Renal cortex interstitium (tissue), 11 donors: ENCODE data around the gene LCN10. TPM values are rescaled to one million over a fixed set of nuclear protein-coding genes. Genes with fewer than 3 reads are reported as not detected.
"Not testable (repeated sequence)": the region's sequence is repeated elsewhere in the genome, so short reads cannot be mapped to it uniquely, and the experiment has no call there.

ENCODE experiments used
- DNase-seq, 11 donors: peaks; one replicate each; pipeline ENCODE4 v3.0.0-alpha.2; 2013; ENCODE audit warnings: low read depth in 9 of 11, low spot score in 4 of 11; ENCODE audit errors: extremely low read depth in 1 of 11
- polyA plus RNA-seq, 3 donors: library from polyadenylated mRNA; unstranded; fragments of 120-200 nt; gene quantifications; one replicate each; pipeline ENCODE4 v1.2.1, GENCODE V29; 2013; ENCODE audit not compliant: insufficient read length in 3 of 3

LCN10 gene
- polyA plus RNA-seq, 3 donors = 0.95 to 2.8 (median 2.5) TPM

DNA sequence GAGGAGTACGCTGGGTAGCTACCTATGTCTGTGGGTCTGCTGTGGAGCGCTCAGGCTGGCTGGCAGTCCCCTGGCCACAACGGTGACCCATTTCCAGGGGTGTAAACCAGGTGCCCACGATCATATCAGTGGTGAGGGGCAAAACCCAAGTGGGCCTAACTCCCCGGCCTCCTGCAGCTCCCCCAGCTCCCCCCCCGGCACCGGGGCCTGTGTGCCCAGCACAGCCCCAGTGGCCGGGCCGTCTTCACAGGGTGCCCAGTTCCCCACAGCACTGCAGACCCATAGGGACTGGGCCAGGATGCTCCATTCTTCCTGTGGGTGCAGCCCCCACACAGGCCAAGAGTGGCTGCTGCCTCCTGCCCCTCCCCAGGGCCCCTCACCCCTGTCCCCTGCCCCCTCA is 16.3 kb upstream of the LCN10 start:
- no peak for DNase-seq

DNA sequence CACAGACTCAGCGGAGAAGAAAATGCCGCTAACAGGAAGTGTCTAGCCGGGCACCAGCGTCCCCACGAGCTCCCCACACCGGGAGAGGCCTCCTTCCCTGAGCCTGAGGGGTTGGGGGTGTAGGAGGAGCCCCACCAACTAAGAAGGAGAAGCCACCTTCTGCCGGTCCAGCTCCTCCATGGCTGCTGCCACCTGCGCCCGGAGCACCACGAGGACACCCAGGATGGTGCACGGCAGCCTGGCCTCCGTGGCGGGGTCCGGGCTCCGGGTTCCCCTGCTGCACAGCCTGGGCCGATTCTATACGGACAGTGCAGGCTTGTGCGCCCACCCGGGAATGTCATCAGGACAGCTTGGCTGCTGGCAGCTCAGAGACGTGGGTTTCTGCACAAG is 15.0 kb upstream of the LCN10 start:
- no peak for DNase-seq

DNA sequence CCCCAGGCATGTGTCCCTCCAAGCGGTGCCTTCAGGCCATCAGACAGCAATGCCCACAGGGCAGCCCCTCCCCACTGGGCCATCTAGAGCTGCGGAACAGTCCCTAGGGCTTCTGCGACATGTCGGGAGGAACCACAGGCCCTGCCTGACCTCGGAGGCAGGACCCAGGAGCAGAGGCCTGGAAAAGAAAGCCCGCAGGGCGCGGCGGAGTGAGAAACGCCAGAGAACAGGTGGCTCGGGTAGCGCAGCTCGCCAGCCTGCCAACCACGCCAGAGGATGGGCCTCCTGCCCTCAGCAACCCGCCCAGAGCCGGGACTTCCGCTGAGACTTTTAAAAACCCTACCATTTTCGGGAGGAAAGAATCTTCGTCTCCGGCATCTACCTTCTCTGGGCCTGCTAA is 14.6 kb upstream of the LCN10 start:
- DNase-seq = no peak

DNA sequence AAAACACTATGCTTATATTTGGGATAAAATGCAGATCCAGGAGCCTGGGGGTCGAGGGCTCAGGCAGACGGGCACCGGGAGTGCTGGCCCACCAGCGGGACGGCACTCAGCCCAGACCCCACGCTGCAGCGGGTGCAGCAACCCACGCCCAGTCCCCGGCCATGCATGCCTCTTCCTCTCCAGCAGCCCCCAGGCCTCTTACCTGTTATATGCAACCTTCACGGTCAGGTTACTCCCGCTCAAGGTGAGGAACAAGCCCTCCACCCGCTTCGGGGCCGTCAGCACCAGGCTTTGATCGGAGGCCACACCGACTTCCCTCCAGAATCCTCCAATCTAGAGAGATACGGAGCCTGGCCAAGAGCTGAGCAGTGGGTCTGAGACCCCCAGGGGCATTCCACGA is 14.1 kb upstream of the LCN10 start:
- DNase-seq = no peak

DNA sequence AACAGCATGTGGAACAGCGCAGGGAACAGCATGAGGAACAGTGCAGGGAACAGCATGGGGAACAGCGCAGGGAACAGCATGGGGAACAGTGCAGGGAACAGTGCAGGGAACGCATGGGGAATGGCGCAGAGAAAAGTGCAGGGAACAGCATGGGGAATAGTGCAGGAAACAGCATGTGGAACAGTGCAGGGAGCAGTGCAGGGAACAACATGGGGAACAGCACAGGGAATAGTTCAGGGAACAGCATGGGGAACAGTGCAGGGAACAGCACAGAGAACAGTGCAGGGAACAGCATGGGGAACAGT is 13.3 kb upstream of the LCN10 start:
- DNase-seq = no peak

GRCh38 chr9:136755302-136756133 is 12.8 kb upstream of the LCN10 start:
- not testable (repeated sequence) for DNase-seq

DNA sequence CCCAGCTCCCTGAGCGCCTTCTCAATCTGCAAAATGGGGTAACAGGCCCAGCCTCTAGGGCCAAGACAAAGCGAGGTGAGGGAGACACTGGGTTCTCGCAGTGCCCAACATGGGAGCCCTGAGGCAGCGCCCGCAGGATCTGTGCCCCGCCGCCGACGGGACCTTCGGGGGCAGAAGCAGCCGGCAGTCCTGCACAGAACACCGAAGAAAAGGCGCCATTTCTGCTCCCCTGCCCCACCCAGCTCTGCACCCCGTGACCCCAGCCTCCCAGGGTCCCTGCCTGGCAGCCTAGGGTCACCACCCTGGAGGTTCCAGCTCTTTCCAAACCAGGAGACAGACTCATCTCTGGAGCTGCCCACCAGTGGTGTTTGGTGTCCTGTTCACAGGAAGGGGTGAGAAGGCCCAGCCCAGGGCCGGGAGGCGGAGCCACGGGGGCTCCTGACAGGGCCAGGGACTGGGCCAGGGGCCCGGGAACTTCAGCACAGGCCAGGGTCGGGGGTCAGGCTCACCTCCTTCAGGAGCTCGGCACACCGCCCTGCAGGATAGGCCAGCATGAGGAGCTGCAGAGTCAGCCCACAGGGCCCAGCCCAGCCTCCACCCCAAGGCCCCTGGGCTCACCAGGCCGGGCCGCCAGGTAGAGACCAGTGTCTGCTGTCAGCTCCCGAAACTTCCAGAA is 12.0 kb upstream of the LCN10 start:
- no peak for DNase-seq

DNA sequence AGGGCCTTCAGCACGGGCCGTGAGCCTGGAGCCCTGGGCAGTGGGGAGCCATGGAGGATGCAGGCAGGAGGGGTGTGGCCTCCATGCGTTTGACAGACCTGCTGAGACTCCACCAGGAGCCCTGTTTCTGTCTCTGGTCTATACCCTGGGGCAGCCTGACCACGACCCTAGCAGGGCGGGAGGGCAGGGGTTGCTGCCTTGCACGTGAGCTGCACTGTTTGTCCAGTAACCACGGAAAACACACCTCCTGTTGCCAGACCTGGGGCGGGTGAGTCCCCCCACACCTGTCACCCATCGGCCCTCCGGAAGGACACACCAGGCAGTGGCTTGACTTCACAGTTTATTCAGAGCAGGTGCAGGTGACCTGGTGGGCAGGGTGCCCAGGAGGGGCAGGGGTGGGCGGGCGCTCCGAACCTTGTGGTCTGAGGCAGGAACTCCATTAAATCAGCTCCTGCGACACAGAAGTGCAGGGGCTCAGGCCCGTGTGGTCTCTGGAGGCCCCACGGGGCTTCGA is 11.4 kb upstream of the LCN10 start:
- DNase-seq = no peak

GRCh38 chr9:136753371-136754058 is 10.8 kb upstream of the LCN10 start:
- DNase-seq = no peak

DNA sequence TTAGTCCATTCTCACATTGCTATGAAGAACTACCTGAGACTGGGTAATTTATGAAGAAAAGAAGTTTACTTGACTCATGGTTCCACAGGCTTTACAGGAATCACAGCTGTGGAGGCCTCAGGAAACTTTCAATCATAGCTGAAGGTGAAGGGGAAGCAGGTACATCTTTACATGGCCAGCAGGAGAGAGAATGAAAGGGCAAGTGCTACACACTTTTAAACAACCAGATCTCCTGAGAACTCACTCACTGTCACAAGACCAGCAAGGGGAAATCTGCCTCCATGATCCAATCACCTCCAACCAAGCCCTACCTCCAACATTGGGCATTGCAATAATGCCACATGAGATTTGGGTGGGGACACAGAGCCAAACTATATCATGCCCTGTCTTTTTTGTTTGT is 9.1 kb upstream of the LCN10 start:
- no peak for DNase-seq

DNA sequence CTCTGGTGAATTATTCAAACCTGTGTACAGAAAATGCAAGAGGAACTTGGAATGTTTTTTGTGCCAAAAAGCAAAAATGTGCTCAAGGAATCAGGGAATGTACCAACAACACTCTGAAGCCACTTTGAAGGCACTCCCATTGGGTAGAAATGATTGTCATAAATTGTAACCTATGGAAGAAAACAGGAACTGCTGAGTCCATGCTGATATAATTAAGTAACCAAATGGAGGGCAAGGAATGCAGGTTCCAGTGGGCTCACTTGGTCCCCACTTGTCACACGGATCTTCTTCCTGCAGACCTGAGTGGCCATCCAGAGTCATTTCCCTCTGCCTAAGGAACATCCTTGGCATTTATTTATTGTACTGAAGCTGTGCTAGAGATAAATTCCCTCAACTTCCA is 8.5 kb upstream of the LCN10 start:
- DNase-seq = no peak

DNA sequence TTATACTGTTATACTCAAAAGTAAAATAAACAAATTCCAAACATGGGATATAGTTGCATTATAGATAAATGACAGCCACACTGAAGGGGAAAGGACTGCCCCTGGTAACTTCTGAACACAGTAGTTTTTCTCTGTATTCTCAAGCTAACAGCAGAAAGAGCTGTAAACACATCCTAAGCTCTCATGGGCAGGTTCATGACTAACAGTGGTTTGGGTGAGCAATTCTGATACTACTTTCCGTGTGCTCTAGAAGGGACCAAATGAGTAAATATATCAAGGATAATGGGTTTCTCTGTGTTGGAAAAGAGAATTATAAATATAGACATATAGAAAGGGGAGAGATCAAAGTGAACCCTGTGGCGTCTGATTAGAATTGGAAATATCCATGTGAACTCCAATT is 7.8 kb upstream of the LCN10 start:
- no peak for DNase-seq

- no peak for DNase-seq
These were observed 6.2 kb upstream of the LCN10 start for GRCh38 chr9:136748666-136749611.

- no peak for DNase-seq
These were observed 5.5 kb upstream of the LCN10 start, which contains the start of gene LCN6 for GRCh38 chr9:136748201-136748600. Gene LCN6, minus strand, starts transcription at chr9:136748525. Its CDS starts 42 bp downstream, at chr9:136748483.

GRCh38 chr9:136747161-136748060 is 4.7 kb upstream of the LCN10 start:
- DNase-seq = no peak

GRCh38 chr9:136746621-136747020 is 3.9 kb upstream of the LCN10 start:
- no peak for DNase-seq

DNA sequence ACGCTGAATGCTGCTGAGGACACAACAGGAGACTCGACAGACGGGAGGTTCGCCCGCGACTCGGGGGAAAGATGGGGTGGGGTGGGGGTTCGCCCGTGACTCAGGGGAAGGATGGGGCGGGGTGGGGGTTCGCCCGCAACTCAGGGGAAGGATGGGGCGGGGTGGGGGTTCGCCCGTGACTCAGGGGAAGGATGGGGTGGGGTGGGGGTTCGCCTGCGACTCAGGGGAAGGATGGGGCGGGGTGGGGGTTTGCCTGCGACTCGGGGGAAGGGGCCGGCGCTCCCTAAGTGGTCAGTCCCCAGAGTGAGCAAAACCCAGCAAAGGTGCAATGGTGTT is 3.4 kb upstream of the LCN10 start:
- DNase-seq = no peak
